PFSK-1 (cell line): ENCODE results near the gene DGCR8.

ENCODE experiments used
- POLR2AphosphoS5 ChIP-seq: IDR thresholded peaks from 2 replicates; pipeline ENCODE4 v1.6.1; 2012; ENCODE audit warnings: low read depth, mild to moderate bottlenecking, control low read depth, low read length, moderate library complexity
- TAF1 ChIP-seq: IDR thresholded peaks from 2 replicates; pipeline ENCODE4 v1.6.1; 2012; ENCODE audit warnings: low read length, control low read depth, borderline replicate concordance; ENCODE audit not compliant: insufficient read depth

- TF ChIP-seq POLR2AphosphoS5 (no peak; the same call in 1 of the 2 replicates), TAF1 (no peak)
Observed at GRCh38 chr22:20089226-20089976, 9.4 kb downstream of the DGCR8 start.
